Neural progenitor cell (in vitro differentiated cells): ENCODE data around the gene GPR149.

Source experiments
- CTCF ChIP-seq: fragments of 200-600 bp; sonication (generic); IDR thresholded peaks from 2 replicates; pipeline ENCODE4 v1.5.1; 2017; ENCODE audit warnings: antibody characterized with exemption, mild to moderate bottlenecking
- EZH2 ChIP-seq: fragments of 200-600 bp; sonication (generic); IDR thresholded peaks from 2 replicates; pipeline ENCODE4 v1.6.1; 2017; ENCODE audit warnings: antibody characterized with exemption, mild to moderate bottlenecking, moderate library complexity
- EZH2phosphoT487 ChIP-seq: fragments of 200-600 bp; sonication (generic); IDR thresholded peaks from 2 replicates; pipeline ENCODE4 v1.6.1; 2017; ENCODE audit warnings: antibody characterized with exemption

DNA sequence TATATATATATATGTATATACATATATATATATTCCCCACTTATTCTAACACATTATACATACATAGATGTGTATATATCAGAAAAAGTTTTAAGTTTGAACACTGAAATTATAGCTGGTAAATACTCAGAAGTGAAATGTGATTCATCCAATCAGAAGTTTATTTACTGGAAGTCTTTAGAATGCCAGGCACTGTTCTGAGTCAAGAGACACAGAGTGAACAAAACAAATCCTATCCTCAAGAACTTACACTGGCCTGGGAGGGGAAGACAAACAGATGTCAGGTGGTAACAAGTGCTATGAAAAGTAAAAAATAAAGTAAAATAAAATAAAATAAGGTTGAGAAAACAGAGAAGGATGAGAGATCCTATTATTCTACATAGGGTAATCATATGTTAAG is 119.2 kb downstream of the GPR149 start:
- TF ChIP-seq CTCF = no peak
- no peak for TF ChIP-seq EZH2
- TF ChIP-seq EZH2phosphoT487 = no peak
